ENCODE data around the gene IRS2.

GRCh38 chr13:109790942-109791605, 4.7 kb upstream of the IRS2 start:
- TF ChIP-seq CTCF (IDR thresholded peaks at IDR 0.05): peak; percentile 45 to 62 (median 51)
- no peak for TF ChIP-seq POLR2A (IDR thresholded peaks at IDR 0.05)
